HepG2 (cell line): ENCODE measurements around the gene UBE2O. TPM values are rescaled to one million over a fixed set of nuclear protein-coding genes. Genes with fewer than 3 reads are reported as not detected.
A peak's percentile ranks its signal among the peaks of the same experiment; 100 is the strongest.

Experiments used
- ARHGAP35 ChIP-seq: sonication (generic); formaldehyde crosslinking; IDR thresholded peaks from 2 replicates; pipeline ENCODE4 v1.9.0; 2022; ENCODE audit warnings: mild to moderate bottlenecking, inconsistent platforms, moderate library complexity, missing genetic modification reagents, borderline replicate concordance
- GATAD2A ChIP-seq: IDR thresholded peaks from 2 replicates; pipeline ENCODE4 v1.6.1; 2016
- HDAC6 ChIP-seq: fragments of 200-600 bp; sonication (generic); IDR thresholded peaks from 2 replicates; pipeline ENCODE4 v1.7.0; 2017; ENCODE audit warnings: mild to moderate bottlenecking, antibody characterized with exemption, low read length, low read depth
- HIC2 ChIP-seq: sonication (generic); formaldehyde crosslinking; IDR thresholded peaks from 2 replicates; pipeline ENCODE4 v1.9.0; 2022; ENCODE audit warnings: low read depth, missing genetic modification reagents
- HNF1B ChIP-seq: sonication (generic); formaldehyde crosslinking; IDR thresholded peaks from 2 replicates; pipeline ENCODE4 v1.5.1; 2020; ENCODE audit warnings: mild to moderate bottlenecking, moderate library complexity, missing genetic modification reagents
- IRF1 ChIP-seq: sonication (generic); formaldehyde crosslinking; IDR thresholded peaks from 2 replicates; pipeline ENCODE4 v1.4.0; 2020; ENCODE audit warnings: low read depth, mild to moderate bottlenecking, missing genetic modification reagents
- MAZ ChIP-seq, 2 experiments: sonication (generic) in 1 of 2; formaldehyde crosslinking in 1 of 2; IDR thresholded peaks; 2 replicates each; pipeline versions ENCODE4 v1.5.0 to v1.6.1; 2012 to 2020; ENCODE audit warnings: low read depth in 2 of 2, mild to moderate bottlenecking in 2 of 2, borderline replicate concordance in 1 of 2, improper control_type of control experiment in 1 of 2, low read length in 1 of 2, missing genetic modification reagents in 1 of 2, moderate library complexity in 1 of 2
- MIXL1 ChIP-seq: IDR thresholded peaks from 2 replicates; pipeline ENCODE4 v1.6.1; 2016
- NCOR1 ChIP-seq: fragments of 200-600 bp; sonication (generic); IDR thresholded peaks from 2 replicates; pipeline ENCODE4 v1.7.0; 2017; ENCODE audit warnings: antibody characterized with exemption, low read length, borderline replicate concordance
- NR2F2 ChIP-seq: IDR thresholded peaks from 2 replicates; pipeline ENCODE4 v1.6.1; 2012; ENCODE audit warnings: low read depth, inconsistent platforms, borderline replicate concordance
- PCBP1 ChIP-seq: fragments of 200-400 bp; formaldehyde crosslinking; IDR thresholded peaks from 2 replicates; pipeline ENCODE4 v1.6.1; 2017; ENCODE audit warnings: mild to moderate bottlenecking, low read depth, low read length, borderline replicate concordance
- POGK ChIP-seq: sonication (generic); formaldehyde crosslinking; conservative IDR thresholded peaks from 2 replicates; pipeline ENCODE4 v1.8.0; 2022; ENCODE audit warnings: mild to moderate bottlenecking, moderate library complexity, missing genetic modification reagents
- SNAPC2 ChIP-seq: sonication (generic); formaldehyde crosslinking; IDR thresholded peaks from 2 replicates; pipeline ENCODE4 v1.8.1; 2022; ENCODE audit warnings: mild to moderate bottlenecking, missing genetic modification reagents
- TARDBP ChIP-seq: sonication (generic); formaldehyde crosslinking; IDR thresholded peaks from 2 replicates; pipeline ENCODE4 v1.8.0; 2022; ENCODE audit warnings: mild to moderate bottlenecking, missing genetic modification reagents
- TGIF2 ChIP-seq: IDR thresholded peaks from 2 replicates; pipeline ENCODE4 v1.6.1; 2016; ENCODE audit warnings: control low read depth, missing compliant biosample characterization
- THYN1 ChIP-seq: sonication (generic); formaldehyde crosslinking; IDR thresholded peaks from 2 replicates; pipeline ENCODE4 v1.8.1; 2023; ENCODE audit warnings: low read depth, mild to moderate bottlenecking, moderate library complexity, missing genetic modification reagents, borderline replicate concordance
- ZNF33B ChIP-seq: sonication (generic); formaldehyde crosslinking; IDR thresholded peaks from 2 replicates; pipeline ENCODE4 v1.5.1; 2020; ENCODE audit warnings: mild to moderate bottlenecking, missing genetic modification reagents
- ZNF354B ChIP-seq: sonication (generic); formaldehyde crosslinking; IDR thresholded peaks from 2 replicates; pipeline ENCODE4 v1.8.0; 2022; ENCODE audit warnings: mild to moderate bottlenecking, missing genetic modification reagents
- ZNF367 ChIP-seq: sonication (generic); formaldehyde crosslinking; IDR thresholded peaks from 2 replicates; pipeline ENCODE4 v1.4.0; 2020; ENCODE audit warnings: missing genetic modification reagents, borderline replicate concordance
- ZNF446 ChIP-seq: sonication (generic); formaldehyde crosslinking; IDR thresholded peaks from 2 replicates; pipeline ENCODE4 v1.5.0; 2020; ENCODE audit warnings: mild to moderate bottlenecking, missing genetic modification reagents
- ZNF513 ChIP-seq: sonication (generic); formaldehyde crosslinking; conservative IDR thresholded peaks from 2 replicates; pipeline ENCODE4 v1.5.0; 2020; ENCODE audit warnings: missing genetic modification reagents
- ZNF546 ChIP-seq: sonication (generic); formaldehyde crosslinking; conservative IDR thresholded peaks from 2 replicates; pipeline ENCODE4 v1.8.1; 2023; ENCODE audit warnings: mild to moderate bottlenecking, missing genetic modification reagents
- ZNF777 ChIP-seq: sonication (generic); formaldehyde crosslinking; IDR thresholded peaks from 2 replicates; pipeline ENCODE4 v1.4.0; 2020; ENCODE audit warnings: missing genetic modification reagents
- polyA plus RNA-seq, 8 experiments: library from polyadenylated mRNA; depleted of rRNA in 3 of 8; stranded (reverse) in 7 of 8; unstranded in 1 of 8; fragments of >200 nt; fragmentation: Illumina TruSeq in 4 of 8; extraction: Trizol in 4 of 8; gene quantifications; 2 replicates each; pipeline versions ENCODE4 v1.2.1 to v1.2.3, GENCODE V29; 2011 to 2016; ENCODE audit warnings: low read depth in 4 of 8, missing spikeins in 1 of 8, mixed read lengths in 1 of 8; ENCODE audit not compliant: insufficient read depth in 1 of 8
- total RNA-seq, 5 experiments: library from RNA; depleted of rRNA; stranded (reverse); fragments of >200 nt; fragmentation: Illumina TruSeq; extraction: Trizol; gene quantifications; 2 replicates each; pipeline ENCODE4 v1.2.3, GENCODE V29; 2016; ENCODE audit warnings: low read depth in 1 of 5

UBE2O gene
- total and polyA plus RNA-seq, 2 of the 13 experiments (the other 11 are each of a cell fraction or from before 2014, with no cell fraction given), result 21.5 to 23.5 TPM

DNA sequence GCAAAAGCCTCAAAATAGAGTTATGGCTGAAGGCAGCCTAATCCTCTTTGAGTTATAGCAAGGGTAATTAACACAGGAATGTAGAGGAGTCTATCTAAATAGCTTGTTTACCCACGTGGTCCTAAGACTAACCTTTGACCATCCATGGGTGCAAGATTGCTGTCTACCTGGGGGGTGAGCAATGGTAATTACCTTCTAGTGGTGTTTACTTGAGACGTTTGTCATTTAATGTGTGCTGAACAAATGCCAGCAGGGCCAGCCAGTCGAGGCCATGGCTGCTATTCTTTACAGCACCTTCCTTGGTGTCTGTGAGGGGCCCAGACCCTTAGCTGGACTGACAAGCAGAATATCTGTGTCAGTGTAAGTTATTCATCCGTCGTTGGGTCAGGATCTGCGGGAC lies 85.3 kb downstream of the UBE2O start (continued):
- peak; percentile 47; the same call in 1 of the 2 replicates for TF ChIP-seq POGK (CRISPR knock-in tag)
- TF ChIP-seq HDAC6, result no peak
- no peak for TF ChIP-seq ZNF513 (CRISPR knock-in tag)
- no peak for TF ChIP-seq ZNF354B (CRISPR knock-in tag)
- TF ChIP-seq ZNF546 (CRISPR knock-in tag), result no peak
- no peak for TF ChIP-seq ZNF33B (CRISPR knock-in tag)
- no peak for TF ChIP-seq HNF1B (CRISPR knock-in tag)
- TF ChIP-seq MIXL1, result 0 out of 2 replicates have a peak, but pooled peaks have one; percentile 65
- no peak for TF ChIP-seq TGIF2 (CRISPR knock-in tag)
- TF ChIP-seq ZNF777 (CRISPR knock-in tag), result no peak
- no peak for TF ChIP-seq ARHGAP35 (CRISPR knock-in tag)
- TF ChIP-seq SNAPC2 (CRISPR knock-in tag), result no peak
- no peak for TF ChIP-seq IRF1
- TF ChIP-seq MAZ (IDR thresholded peaks at IDR 0.05; ENCODE audit: borderline replicate concordance, low read depth, low read length), result no peak
- TF ChIP-seq MAZ (CRISPR knock-in tag; IDR thresholded peaks at IDR 0.05; ENCODE audit: low read depth), result 0 out of 2 replicates have a peak, but pooled peaks have one; percentile 33
- no peak for TF ChIP-seq HIC2
- TF ChIP-seq ZNF367 (CRISPR knock-in tag), result no peak
- TF ChIP-seq TARDBP (CRISPR knock-in tag), result no peak
- TF ChIP-seq GATAD2A, result no peak; the same call in 1 of the 2 replicates
- TF ChIP-seq NR2F2, result 0 out of 2 replicates have a peak, but pooled peaks have one; percentile 38
- TF ChIP-seq NCOR1, result no peak
- no peak for TF ChIP-seq PCBP1
- TF ChIP-seq ZNF446 (CRISPR knock-in tag), result 0 out of 2 replicates have a peak, but pooled peaks have one; percentile 29
- TF ChIP-seq THYN1 (CRISPR knock-in tag), result no peak
